HEK293 (cell line): ENCODE data around the gene LPP.

Experiments used
- CTCF ChIA-PET: fragments of 350-600 bp; formaldehyde crosslinking; extraction: SDS; loops from one replicate; lab custom pipeline; 2021; ENCODE audit warnings: antibody characterized with exemption; lab: Yijun Ruan, JAX
- POLR2A ChIA-PET: fragments of 300-600 bp; formaldehyde crosslinking; extraction: SDS; loops from one replicate; lab custom pipeline; 2020; ENCODE audit warnings: antibody characterized with exemption, inconsistent platforms; lab: Yijun Ruan, JAX
- H3K27ac ChIP-seq: fragments of 200-500 bp; sonication (Bioruptor generic); 2 replicates; pipeline ENCODE4 v1.5.1; 2014; ENCODE audit warnings: low read depth, low read length, control low read depth, inconsistent platforms; ENCODE audit errors: extremely low read depth
- H3K36me3 ChIP-seq, 2 experiments: fragments of 200-500 bp in 1 of 2; sonication (Bioruptor generic) in 1 of 2; 1 replicate in 1 of 2; 2 replicates in 1 of 2; pipeline ENCODE4 v1.5.1; 2014 to 2017; ENCODE audit warnings: inconsistent platforms in 2 of 2, low read length in 2 of 2; ENCODE audit not compliant: control insufficient read depth in 2 of 2, insufficient read depth in 1 of 2
- H3K4me1 ChIP-seq: fragments of 200-500 bp; sonication (Bioruptor generic); 2 replicates; pipeline ENCODE4 v1.5.1; 2014; ENCODE audit warnings: mild to moderate bottlenecking, low read length, inconsistent platforms; ENCODE audit not compliant: control insufficient read depth, insufficient read depth
- H3K4me3 ChIP-seq: 2 replicates; pipeline ENCODE4 v1.5.1; 2011; ENCODE audit warnings: low read depth, mild to moderate bottlenecking, control low read depth, low read length, moderate library complexity
- H3K9me3 ChIP-seq: fragments of 200-500 bp; sonication (Bioruptor generic); 2 replicates; pipeline ENCODE4 v1.5.1; 2014; ENCODE audit warnings: low read depth, low read length, inconsistent platforms; ENCODE audit not compliant: control insufficient read depth, insufficient read depth
- ATF2 ChIP-seq: fragments of 450-650 bp; formaldehyde crosslinking; IDR thresholded peaks from 2 replicates; pipeline ENCODE4 v1.5.1; 2016; ENCODE audit warnings: missing biosample characterization, missing genetic modification characterization, low read depth
- INSM2 ChIP-seq: fragments of 450-650 bp; formaldehyde crosslinking; IDR thresholded peaks from 2 replicates; pipeline ENCODE4 v1.5.1; 2016; ENCODE audit warnings: missing biosample characterization, missing genetic modification characterization
- YY1 ChIP-seq: fragments of 450-650 bp; formaldehyde crosslinking; IDR thresholded peaks from 2 replicates; pipeline ENCODE4 v1.5.1; 2018; ENCODE audit warnings: missing biosample characterization, missing genetic modification characterization
- ZBTB1 ChIP-seq: fragments of 450-650 bp; formaldehyde crosslinking; IDR thresholded peaks from 2 replicates; pipeline ENCODE4 v1.5.1; 2016; ENCODE audit warnings: missing biosample characterization, missing genetic modification characterization
- ZNF133 ChIP-seq: fragments of 450-650 bp; formaldehyde crosslinking; IDR thresholded peaks from 2 replicates; pipeline ENCODE4 v1.5.1; 2016; ENCODE audit warnings: missing biosample characterization, missing genetic modification characterization
- ZNF16 ChIP-seq: fragments of 450-650 bp; formaldehyde crosslinking; IDR thresholded peaks from 2 replicates; pipeline ENCODE4 v1.5.1; 2016; ENCODE audit warnings: low read depth, missing biosample characterization, missing genetic modification characterization
- ZNF169 ChIP-seq: fragments of 450-650 bp; formaldehyde crosslinking; IDR thresholded peaks from 2 replicates; pipeline ENCODE4 v1.5.1; 2016; ENCODE audit warnings: missing biosample characterization, missing genetic modification characterization
- ZNF174 ChIP-seq: fragments of 450-650 bp; formaldehyde crosslinking; IDR thresholded peaks from 2 replicates; pipeline ENCODE4 v1.5.0; 2017; ENCODE audit warnings: missing biosample characterization, mild to moderate bottlenecking, missing genetic modification characterization
- ZNF223 ChIP-seq: fragments of 450-650 bp; formaldehyde crosslinking; IDR thresholded peaks from 2 replicates; pipeline ENCODE4 v1.5.1; 2016; ENCODE audit warnings: missing biosample characterization, missing genetic modification characterization
- ZNF239 ChIP-seq: fragments of 450-650 bp; formaldehyde crosslinking; IDR thresholded peaks from 2 replicates; pipeline ENCODE4 v1.5.1; 2016; ENCODE audit warnings: missing biosample characterization, missing genetic modification characterization
- ZNF350 ChIP-seq: fragments of 450-650 bp; formaldehyde crosslinking; IDR thresholded peaks from 2 replicates; pipeline ENCODE4 v1.5.0; 2017; ENCODE audit warnings: missing biosample characterization, mild to moderate bottlenecking, missing genetic modification characterization
- ZNF362 ChIP-seq: fragments of 450-650 bp; formaldehyde crosslinking; IDR thresholded peaks from 2 replicates; pipeline ENCODE4 v1.5.1; 2016; ENCODE audit warnings: missing biosample characterization, missing genetic modification characterization
- ZNF394 ChIP-seq: fragments of 450-650 bp; formaldehyde crosslinking; IDR thresholded peaks from 2 replicates; pipeline ENCODE4 v1.5.1; 2016; ENCODE audit warnings: missing biosample characterization, missing genetic modification characterization, mild to moderate bottlenecking, moderate library complexity, borderline replicate concordance
- ZNF398 ChIP-seq: fragments of 450-650 bp; formaldehyde crosslinking; IDR thresholded peaks from 2 replicates; pipeline ENCODE4 v1.5.1; 2017; ENCODE audit warnings: missing biosample characterization, missing genetic modification characterization
- ZNF449 ChIP-seq: fragments of 450-650 bp; formaldehyde crosslinking; IDR thresholded peaks from 2 replicates; pipeline ENCODE4 v1.5.1; 2017; ENCODE audit warnings: missing biosample characterization, mild to moderate bottlenecking, missing genetic modification characterization, moderate library complexity
- ZNF560 ChIP-seq: fragments of 450-650 bp; formaldehyde crosslinking; IDR thresholded peaks from 2 replicates; pipeline ENCODE4 v1.5.1; 2017; ENCODE audit warnings: missing biosample characterization, missing genetic modification characterization, borderline replicate concordance
- ZNF571 ChIP-seq: fragments of 450-650 bp; formaldehyde crosslinking; IDR thresholded peaks from 2 replicates; pipeline ENCODE4 v1.5.0; 2017; ENCODE audit warnings: missing biosample characterization, missing genetic modification characterization
- ZNF600 ChIP-seq: fragments of 450-650 bp; formaldehyde crosslinking; IDR thresholded peaks from 2 replicates; pipeline ENCODE4 v1.5.1; 2016; ENCODE audit warnings: missing biosample characterization, missing genetic modification characterization
- ZNF639 ChIP-seq: fragments of 450-650 bp; formaldehyde crosslinking; IDR thresholded peaks from 2 replicates; pipeline ENCODE4 v1.5.1; 2016; ENCODE audit warnings: missing biosample characterization, missing genetic modification characterization
- ZNF76 ChIP-seq: fragments of 450-650 bp; formaldehyde crosslinking; IDR thresholded peaks from 2 replicates; pipeline ENCODE4; 2016; ENCODE audit warnings: low read depth, missing biosample characterization, missing genetic modification characterization, borderline replicate concordance
- ZNF843 ChIP-seq: fragments of 450-650 bp; formaldehyde crosslinking; IDR thresholded peaks from 2 replicates; pipeline ENCODE4 v1.5.1; 2016; ENCODE audit warnings: missing biosample characterization, missing genetic modification characterization

Gene LPP

GRCh38 chr3:188788621-188789081 lies 634.7 kb downstream of the LPP start (continued):
- 0 out of 2 replicates have a peak, but pooled peaks have one; percentile 14 for TF ChIP-seq ATF2
- TF ChIP-seq ZNF133 (tag by site-specific recombination), result peak; percentile 68; the same call in 1 of the 2 replicates
- no peak for TF ChIP-seq ZNF571 (tag by site-specific recombination)

GRCh38 chr3:188789251-188789650 lies 635.3 kb downstream of the LPP start:
- no peak overlapping the region for H3K27ac ChIP-seq
- CTCF ChIA-PET, result interaction anchor here (0.8 kb wide), 1 partner anchor 12 kb away, joined by 3 read pairs; no protein-coding TSS in a partner anchor
- H3K4me3 ChIP-seq, result no peak overlapping the region
- POLR2A ChIA-PET, result no interaction called here
- TF ChIP-seq ZNF350 (tag by site-specific recombination) (no peak), ZNF76 (no peak), ZNF16 (no peak), ZNF639 (no peak)
- H3K9me3 ChIP-seq, result no peaks in the 10 kb centered on the region
- H3K4me1 ChIP-seq, result no peaks in the 10 kb centered on the region
- no peaks in the 10 kb centered on the region for H3K36me3 ChIP-seq

GRCh38 chr3:188791311-188791710 lies 637.4 kb downstream of the LPP start:
- CTCF ChIA-PET, result no interaction called here
- no peak for TF ChIP-seq YY1 (tag by site-specific recombination)
- no peak for TF ChIP-seq ZNF362
- TF ChIP-seq ZNF239, result no peak
- TF ChIP-seq ZNF560 (tag by site-specific recombination), result no peak
- no peak for TF ChIP-seq ZNF398 (tag by site-specific recombination)
- no peak for TF ChIP-seq ZNF449 (tag by site-specific recombination)
- TF ChIP-seq ZNF571 (tag by site-specific recombination), result no peak
- no peak for TF ChIP-seq ZNF174 (tag by site-specific recombination)
- TF ChIP-seq ZNF600 (tag by site-specific recombination), result no peak
- no peak for TF ChIP-seq ZBTB1 (tag by site-specific recombination)
- TF ChIP-seq ZNF843 (tag by site-specific recombination), result no peak
- TF ChIP-seq ZNF394, result no peak
- no peak for TF ChIP-seq ZNF223 (tag by site-specific recombination)
- TF ChIP-seq ZNF169 (tag by site-specific recombination), result no peak
- no peak for TF ChIP-seq INSM2 (tag by site-specific recombination)
- no peaks in the 10 kb centered on the region for H3K4me1 ChIP-seq
- no peak overlapping the region for H3K27ac ChIP-seq
- H3K4me3 ChIP-seq, result no peak overlapping the region
- H3K9me3 ChIP-seq, result no peaks in the 10 kb centered on the region
- POLR2A ChIA-PET, result no interaction called here
- no peaks in the 10 kb centered on the region for H3K36me3 ChIP-seq
